Neural progenitor cell (in vitro differentiated cells): ENCODE data around the gene PHTF1. TPM values are rescaled to one million over a fixed set of nuclear protein-coding genes. Genes with fewer than 3 reads are reported as not detected.

Source experiments
- DNase-seq: peaks from one replicate; pipeline ENCODE4 v3.0.0-alpha.2; 2016; ENCODE audit warnings: low spot score
- H2AFZ ChIP-seq: fragments of 200-600 bp; sonication (generic); replicated peaks from 2 replicates; pipeline ENCODE4 v1.6.1; 2016; ENCODE audit warnings: antibody characterized with exemption
- H3F3A ChIP-seq: fragments of 200-600 bp; sonication (generic); 2 replicates; pipeline ENCODE4 v1.6.1; 2016; ENCODE audit warnings: antibody characterized with exemption, low read depth
- H3K27ac ChIP-seq: fragments of 200-600 bp; sonication (generic); 2 replicates; pipeline ENCODE4 v1.5.1; 2016; ENCODE audit warnings: mild to moderate bottlenecking
- H3K27me3 ChIP-seq: fragments of 200-600 bp; sonication (generic); 2 replicates; pipeline ENCODE4 v1.6.1; 2016; ENCODE audit warnings: mild to moderate bottlenecking, moderate library complexity
- H3K36me3 ChIP-seq: fragments of 200-600 bp; sonication (generic); 2 replicates; pipeline ENCODE4 v1.5.1; 2016
- H3K4me1 ChIP-seq: fragments of 200-600 bp; sonication (generic); 2 replicates; pipeline ENCODE4 v1.6.1; 2016; ENCODE audit warnings: mixed run types
- H3K4me2 ChIP-seq: fragments of 200-600 bp; sonication (generic); 2 replicates; pipeline ENCODE4 v1.6.1; 2016
- H3K4me3 ChIP-seq: fragments of 200-600 bp; sonication (generic); 2 replicates; pipeline ENCODE4 v1.5.1; 2016
- H3K79me2 ChIP-seq: fragments of 200-600 bp; sonication (generic); 2 replicates; pipeline ENCODE4 v1.6.1; 2016; ENCODE audit warnings: low read depth
- H3K9ac ChIP-seq: fragments of 200-600 bp; sonication (generic); 2 replicates; pipeline ENCODE4 v1.6.1; 2016
- H3K9me3 ChIP-seq: fragments of 200-600 bp; sonication (generic); 2 replicates; pipeline ENCODE4 v1.5.1; 2016; ENCODE audit warnings: low read depth
- H4K20me1 ChIP-seq: fragments of 200-600 bp; sonication (generic); 2 replicates; pipeline ENCODE4 v1.6.1; 2016; ENCODE audit warnings: low read depth
- H3K27ac Mint-ChIP-seq: 3 replicates; pipeline ENCODE4 v1.8.0; 2021; ENCODE audit warnings: mixed read lengths
- H3K27me3 Mint-ChIP-seq: 2 replicates; pipeline ENCODE4 v1.8.0; 2022; ENCODE audit warnings: low read depth, mild to moderate bottlenecking, inconsistent platforms, moderate library complexity, mixed read lengths; ENCODE audit not compliant: insufficient read depth
- H3K36me3 Mint-ChIP-seq: 3 replicates; pipeline ENCODE4 v1.8.0; 2021; ENCODE audit warnings: mixed read lengths
- H3K4me1 Mint-ChIP-seq: 3 replicates; pipeline ENCODE4 v1.8.0; 2021; ENCODE audit warnings: mixed read lengths
- H3K4me3 Mint-ChIP-seq: 3 replicates; pipeline ENCODE4 v1.8.0; 2021; ENCODE audit warnings: mild to moderate bottlenecking, moderate library complexity, mixed read lengths
- H3K9me3 Mint-ChIP-seq: 3 replicates; pipeline ENCODE4 v1.8.0; 2020; ENCODE audit warnings: mixed read lengths
- EZH2 ChIP-seq: fragments of 200-600 bp; sonication (generic); IDR thresholded peaks from 2 replicates; pipeline ENCODE4 v1.6.1; 2017; ENCODE audit warnings: antibody characterized with exemption, mild to moderate bottlenecking, moderate library complexity
- EZH2phosphoT487 ChIP-seq: fragments of 200-600 bp; sonication (generic); IDR thresholded peaks from 2 replicates; pipeline ENCODE4 v1.6.1; 2017; ENCODE audit warnings: antibody characterized with exemption
- total RNA-seq: library from RNA; depleted of rRNA; stranded (reverse); fragments of >200 nt; gene quantifications from 2 replicates; pipeline ENCODE4 v1.2.3, GENCODE V29; 2015; ENCODE audit warnings: low replicate concordance
- TF ChIP-seq, protein P1 (sequence below): fragments of 200-600 bp; sonication (generic); IDR thresholded peaks from 2 replicates; pipeline ENCODE4 v1.5.1; 2017; ENCODE audit warnings: antibody characterized with exemption, mild to moderate bottlenecking

The PHTF1 gene
- 50.7 and 76.8 TPM in 2 replicates for total RNA-seq

DNA sequence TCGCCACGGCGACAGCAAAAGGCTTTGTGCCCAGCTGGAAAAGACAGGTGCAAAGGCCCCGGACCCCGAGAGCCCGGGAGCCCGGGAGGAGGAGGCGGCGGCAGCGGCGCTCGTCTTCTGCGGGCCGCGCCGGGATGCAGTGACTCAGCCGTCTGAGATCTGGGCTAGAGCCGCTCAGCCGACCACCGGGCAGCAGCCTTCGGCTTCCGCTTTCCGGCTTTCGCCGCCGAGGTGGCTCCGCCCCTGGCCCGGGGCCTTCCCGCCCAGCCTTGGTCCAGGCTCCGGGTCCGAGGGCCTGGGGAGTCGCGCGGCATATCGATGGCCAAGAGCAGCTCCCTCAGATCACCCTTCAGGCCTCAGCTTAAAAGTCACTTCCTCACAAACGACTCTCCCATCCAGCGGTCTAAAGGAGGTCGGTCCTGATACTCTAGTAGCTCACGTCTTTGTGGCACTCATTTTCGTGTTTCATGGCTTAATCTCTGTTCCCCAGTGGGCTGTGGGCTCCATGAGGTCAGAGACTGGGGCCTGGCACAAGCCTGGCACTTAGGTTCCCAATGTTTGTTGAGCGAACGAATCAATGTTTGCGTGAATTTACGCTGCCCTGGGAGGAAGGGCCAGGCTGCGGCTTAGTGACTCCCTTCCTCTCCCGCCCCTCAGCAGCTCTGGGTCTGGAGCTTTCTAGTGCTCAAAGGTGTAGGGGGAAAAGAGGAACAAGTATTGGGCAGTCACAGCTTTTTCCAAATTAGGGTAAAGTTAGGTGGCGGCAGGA is at the start of gene PHTF1:
TSS of gene PHTF1 (minus strand) at position 154 of the 769 bp plus-strand sequence. CDS start 783 bp downstream, outside the sequence.
- H3F3A ChIP-seq = peaks cover 41% of the 10 kb centered on the region
- H3K36me3 Mint-ChIP-seq = peaks cover 20% of the 10 kb centered on the region
- no peaks in the 10 kb centered on the region for H3K27me3 Mint-ChIP-seq
- H3K36me3 ChIP-seq = no peaks in the 10 kb centered on the region
- H3K9me3 Mint-ChIP-seq = no peaks in the 10 kb centered on the region
- peak; percentile 88 for DNase-seq
- peak within 1 kb of the TSS; percentile 90 for H3K27ac ChIP-seq
- peaks cover 29% of the 10 kb centered on the region for H3K4me1 ChIP-seq
- TF ChIP-seq EZH2phosphoT487 (no peak), EZH2 (no peak)
- TF ChIP-seq, protein P1, sequence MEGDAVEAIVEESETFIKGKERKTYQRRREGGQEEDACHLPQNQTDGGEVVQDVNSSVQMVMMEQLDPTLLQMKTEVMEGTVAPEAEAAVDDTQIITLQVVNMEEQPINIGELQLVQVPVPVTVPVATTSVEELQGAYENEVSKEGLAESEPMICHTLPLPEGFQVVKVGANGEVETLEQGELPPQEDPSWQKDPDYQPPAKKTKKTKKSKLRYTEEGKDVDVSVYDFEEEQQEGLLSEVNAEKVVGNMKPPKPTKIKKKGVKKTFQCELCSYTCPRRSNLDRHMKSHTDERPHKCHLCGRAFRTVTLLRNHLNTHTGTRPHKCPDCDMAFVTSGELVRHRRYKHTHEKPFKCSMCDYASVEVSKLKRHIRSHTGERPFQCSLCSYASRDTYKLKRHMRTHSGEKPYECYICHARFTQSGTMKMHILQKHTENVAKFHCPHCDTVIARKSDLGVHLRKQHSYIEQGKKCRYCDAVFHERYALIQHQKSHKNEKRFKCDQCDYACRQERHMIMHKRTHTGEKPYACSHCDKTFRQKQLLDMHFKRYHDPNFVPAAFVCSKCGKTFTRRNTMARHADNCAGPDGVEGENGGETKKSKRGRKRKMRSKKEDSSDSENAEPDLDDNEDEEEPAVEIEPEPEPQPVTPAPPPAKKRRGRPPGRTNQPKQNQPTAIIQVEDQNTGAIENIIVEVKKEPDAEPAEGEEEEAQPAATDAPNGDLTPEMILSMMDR = no peak
- H3K9me3 ChIP-seq = no peaks in the 10 kb centered on the region
- H4K20me1 ChIP-seq = no peaks in the 10 kb centered on the region
- H2AFZ ChIP-seq = peak within 1 kb of the TSS; percentile 70
- H3K4me2 ChIP-seq = peak within 1 kb of the TSS; percentile 88
- peak within 1 kb of the TSS; percentile 35 for H3K9ac ChIP-seq
- H3K27ac Mint-ChIP-seq = peak within 1 kb of the TSS; percentile 99
- peak within 1 kb of the TSS; percentile 96 for H3K4me3 Mint-ChIP-seq
- peak within 1 kb of the TSS; percentile 83 for H3K4me3 ChIP-seq
- H3K4me1 Mint-ChIP-seq = peaks cover 55% of the 10 kb centered on the region
- no peaks in the 10 kb centered on the region for H3K27me3 ChIP-seq
- peaks cover 43% of the 10 kb centered on the region for H3K79me2 ChIP-seq

DNA sequence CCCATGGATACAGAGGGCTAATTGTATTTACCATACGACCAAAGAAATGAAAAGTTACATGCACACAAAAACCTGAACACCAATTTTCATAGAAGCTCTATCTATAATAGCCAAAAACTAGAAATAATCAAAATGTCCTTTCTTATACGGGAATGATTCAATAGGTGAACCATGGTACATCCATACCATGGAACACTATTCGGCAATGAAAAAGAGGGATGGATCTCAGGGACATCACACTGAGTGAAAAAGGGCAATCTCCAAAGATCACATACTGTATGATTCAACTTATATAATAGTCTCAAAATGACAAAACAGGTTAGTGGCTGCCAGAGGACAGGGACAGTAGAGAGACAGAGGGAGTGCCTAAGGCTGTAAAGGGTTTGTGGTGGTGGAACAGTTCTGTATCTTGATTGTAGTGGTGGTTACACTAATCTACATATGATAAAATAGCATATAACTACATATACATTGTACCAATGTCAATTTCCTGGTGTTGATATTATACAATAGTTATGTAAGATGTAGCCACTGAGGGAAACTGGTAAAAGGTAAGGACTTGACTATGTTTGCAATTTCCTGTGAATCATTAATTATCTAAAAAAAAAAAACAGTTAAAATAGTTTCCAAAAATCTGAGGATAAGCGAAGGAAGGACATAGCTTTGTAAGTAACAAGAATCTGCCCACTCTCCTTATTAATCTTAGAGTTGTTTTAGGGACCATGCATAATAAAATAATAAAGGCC is 49.3 kb upstream of the PHTF1 start:
- peak overlapping the region; percentile 91 for H3K4me2 ChIP-seq
- Mint-ChIP-seq H3K9me3 (peaks cover 21% of the 10 kb centered on the region), H3K4me3 (no peak overlapping the region), H3K27me3 (peaks cover 6% of the 10 kb centered on the region), H3K36me3 (peaks cover 41% of the 10 kb centered on the region), H3K27ac (no peak overlapping the region), H3K4me1 (peaks cover 21% of the 10 kb centered on the region)
- no peak overlapping the region for H3K9ac ChIP-seq
- peaks cover 21% of the 10 kb centered on the region for H3F3A ChIP-seq
- H4K20me1 ChIP-seq = peaks cover 54% of the 10 kb centered on the region
- peaks cover 7% of the 10 kb centered on the region for H3K36me3 ChIP-seq
- DNase-seq = no peak
- peaks cover 83% of the 10 kb centered on the region for H3K79me2 ChIP-seq
- H2AFZ ChIP-seq = no peak overlapping the region
- no peak overlapping the region for H3K27ac ChIP-seq
- H3K27me3 ChIP-seq = no peaks in the 10 kb centered on the region
- peaks cover 24% of the 10 kb centered on the region for H3K4me1 ChIP-seq
- no peaks in the 10 kb centered on the region for H3K9me3 ChIP-seq
- TF ChIP-seq EZH2 (no peak), EZH2phosphoT487 (no peak)
- TF ChIP-seq, protein P1 = no peak
- H3K4me3 ChIP-seq = peak overlapping the region; percentile 94

DNA sequence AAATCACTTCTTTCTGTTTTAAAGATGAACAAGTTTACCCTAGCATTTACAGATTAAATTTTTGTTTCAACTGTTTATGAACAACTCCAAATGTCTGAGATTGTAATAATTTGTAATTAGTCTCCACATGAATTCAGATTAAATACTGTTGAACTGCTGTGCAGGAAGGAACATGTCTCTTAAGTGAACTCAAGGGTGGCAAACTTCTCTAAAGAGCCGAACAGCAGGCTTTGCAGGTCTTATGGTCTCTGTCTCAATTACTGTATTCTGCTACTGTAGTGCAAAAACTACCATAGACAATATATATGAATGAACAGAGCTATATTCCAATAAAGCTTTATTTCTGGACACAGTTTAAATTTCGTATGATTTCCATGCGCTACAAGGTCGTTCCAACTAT is 46.4 kb upstream of the PHTF1 start:
- H3K9ac ChIP-seq = no peak overlapping the region
- peaks cover 2% of the 10 kb centered on the region for H3K27me3 Mint-ChIP-seq
- H3K79me2 ChIP-seq = peaks cover 100% of the 10 kb centered on the region
- H3K27ac ChIP-seq = no peak overlapping the region
- no peak overlapping the region for H3K4me3 Mint-ChIP-seq
- no peaks in the 10 kb centered on the region for H3K9me3 ChIP-seq
- peaks cover 72% of the 10 kb centered on the region for H4K20me1 ChIP-seq
- H3K4me2 ChIP-seq = no peak overlapping the region
- H3K9me3 Mint-ChIP-seq = peaks cover 32% of the 10 kb centered on the region
- TF ChIP-seq EZH2phosphoT487 (no peak), EZH2 (no peak)
- TF ChIP-seq, protein P1 = no peak
- no peak overlapping the region for H2AFZ ChIP-seq
- H3K4me3 ChIP-seq = no peak overlapping the region
- H3K27ac Mint-ChIP-seq = no peak overlapping the region
- peaks cover 57% of the 10 kb centered on the region for H3K36me3 Mint-ChIP-seq
- H3K27me3 ChIP-seq = no peaks in the 10 kb centered on the region
- peaks cover 3% of the 10 kb centered on the region for H3F3A ChIP-seq
- peaks cover 24% of the 10 kb centered on the region for H3K4me1 ChIP-seq
- H3K4me1 Mint-ChIP-seq = peaks cover 13% of the 10 kb centered on the region
- no peak for DNase-seq
- H3K36me3 ChIP-seq = peaks cover 7% of the 10 kb centered on the region
